GM18867 (cell line): Measurements from ENCODE around the gene MASTL.

Experiments
- ATAC-seq: cut with Tn5 transposase; IDR thresholded peaks from one replicate; pipeline ENCODE4 v1.9.1; 2021; ENCODE audit warnings: mild to moderate bottlenecking, moderate library complexity; ENCODE audit not compliant: unreplicated experiment

Gene MASTL

GRCh38 chr10:27225011-27225590 lies 69.9 kb downstream of the MASTL start:
- no peak for ATAC-seq

GRCh38 chr10:27225642-27226257 lies 70.6 kb downstream of the MASTL start:
- no peak for ATAC-seq

GRCh38 chr10:27230022-27230421 lies 74.9 kb downstream of the MASTL start:
- no peak for ATAC-seq

GRCh38 chr10:27235706-27236105 lies 80.6 kb downstream of the MASTL start:
- ATAC-seq, result no peak
